Tibial nerve (tissue), 3 donors: ENCODE data around the gene ATP11C.

Source experiments
- CTCF ChIP-seq, 5 experiments: fragments of 200-600 bp in 3 of 5; fragments of 450-650 bp in 2 of 5; sonication (generic) in 3 of 5; IDR thresholded peaks; one replicate each; pipeline ENCODE4 v1.5.1; 2016 to 2019; ENCODE audit warnings: antibody characterized with exemption in 5 of 5, mild to moderate bottlenecking in 3 of 5, moderate library complexity in 2 of 5
- POLR2A ChIP-seq, 2 donors: fragments of 450-650 bp; IDR thresholded peaks; one replicate each; pipeline ENCODE4 v1.6.1; 2017; ENCODE audit warnings: antibody characterized with exemption in 2 of 2, mild to moderate bottlenecking in 2 of 2, moderate library complexity in 2 of 2

- no peak for TF ChIP-seq POLR2A (IDR thresholded peaks at IDR 0.05)
- TF ChIP-seq CTCF (IDR thresholded peaks at IDR 0.05) = no peak
These were observed 55.0 kb downstream of the ATP11C start for GRCh38 chrX:139877710-139878414.
